Colonic mucosa (tissue), 4 donors: Measurements from ENCODE around the gene NFE2L3. TPM values are rescaled to one million over a fixed set of nuclear protein-coding genes. Genes with fewer than 3 reads are reported as not detected.

Source experiments
- DNase-seq: peaks from one replicate; pipeline ENCODE4 v3.0.0-alpha.2; 2020
- H3K27ac ChIP-seq: fragments of 200-600 bp; one replicate; pipeline ENCODE4 v1.8.0; 2021
- H3K27me3 ChIP-seq: fragments of 200-600 bp; one replicate; pipeline ENCODE4 v1.8.0; 2021
- H3K36me3 ChIP-seq: fragments of 200-600 bp; one replicate; pipeline ENCODE4 v1.8.0; 2021
- H3K4me1 ChIP-seq: fragments of 200-600 bp; one replicate; pipeline ENCODE4 v1.8.0; 2021; ENCODE audit warnings: mild to moderate bottlenecking
- H3K4me3 ChIP-seq: fragments of 200-600 bp; one replicate; pipeline ENCODE4 v1.8.0; 2021
- H3K9ac ChIP-seq, 2 donors: one replicate each; pipeline ENCODE4 v1.7.0; 2013; ENCODE audit warnings: control low read depth in 2 of 2, low read depth in 2 of 2, low read length in 2 of 2
- H3K9me3 ChIP-seq: fragments of 200-600 bp; one replicate; pipeline ENCODE4 v1.8.0; 2021
- CTCF ChIP-seq: fragments of 200-600 bp; IDR thresholded peaks from one replicate; pipeline ENCODE4 v1.8.0; 2022; ENCODE audit warnings: antibody characterized with exemption, mild to moderate bottlenecking
- intact Hi-C: fragments of 100-400 bp; cut with DNase I; formaldehyde crosslinking; loops from one replicate; pipeline ENCODE4 v1.14.1; 2022
- total RNA-seq, 2 donors: library from RNA; stranded (reverse); fragmentation: NEBNext Ultra II Directional in 1 of 2; extraction: Animal tissue kit (Norgen Biotek cat#: 25700) in 1 of 2; gene quantifications; one replicate each; pipeline ENCODE4 v1.2.1, GENCODE V29; 2021
- donor health status: healthy.
- donor health status: DM: no; HTN: no; CAD: no.
- donor health status: DM: no; HTN: no; CAD: no.

The NFE2L3 gene
- total RNA-seq, 2 donors from 2014 or later: 12.0 to 13.0 TPM

- TF ChIP-seq CTCF: no peak
Observed at GRCh38 chr7:26216049-26216448, 64.1 kb downstream of the NFE2L3 start.

GRCh38 chr7:26224359-26224758 lies 72.4 kb downstream of the NFE2L3 start:
- Histone ChIP-seq H3K27ac (no peak overlapping the region), H3K27me3 (no peaks in the 10 kb centered on the region), H3K9ac (no peak overlapping the region), H3K4me1 (no peaks in the 10 kb centered on the region), H3K4me3 (no peak overlapping the region), H3K36me3 (no peaks in the 10 kb centered on the region), H3K9me3 (no peaks in the 10 kb centered on the region)
- intact Hi-C loops: no loop called here
- no peak for TF ChIP-seq CTCF
- no peak for DNase-seq

More at GRCh38 chr7:26216049-26216448, 64.1 kb downstream of the NFE2L3 start:
- no peaks in the 10 kb centered on the region for H3K4me1 ChIP-seq
- no peaks in the 10 kb centered on the region for H3K27me3 ChIP-seq
- DNase-seq: no peak
- no peaks in the 10 kb centered on the region for H3K9me3 ChIP-seq
- H3K36me3 ChIP-seq: no peaks in the 10 kb centered on the region
- no peak overlapping the region for H3K9ac ChIP-seq
- no peak overlapping the region for H3K27ac ChIP-seq
- no peak overlapping the region for H3K4me3 ChIP-seq
- intact Hi-C loops: no loop called here

GRCh38 chr7:26227987-26228386 lies 76.0 kb downstream of the NFE2L3 start:
- Histone ChIP-seq H3K4me1 (no peaks in the 10 kb centered on the region), H3K27me3 (no peaks in the 10 kb centered on the region), H3K36me3 (no peaks in the 10 kb centered on the region), H3K9ac (no peak overlapping the region), H3K4me3 (no peak overlapping the region), H3K27ac (no peak overlapping the region), H3K9me3 (no peaks in the 10 kb centered on the region)
- no peak for TF ChIP-seq CTCF
- no peak for DNase-seq
- intact Hi-C loops: no loop called here

GRCh38 chr7:26233902-26234511 lies 82.0 kb downstream of the NFE2L3 start:
- H3K9ac ChIP-seq: no peak overlapping the region
- H3K27me3 ChIP-seq: no peaks in the 10 kb centered on the region
- H3K36me3 ChIP-seq: no peaks in the 10 kb centered on the region
- no peaks in the 10 kb centered on the region for H3K9me3 ChIP-seq
- TF ChIP-seq CTCF: no peak
- H3K4me3 ChIP-seq: no peak overlapping the region
- no peak overlapping the region for H3K27ac ChIP-seq
- no peak for DNase-seq
- intact Hi-C loops: no loop called here
- no peaks in the 10 kb centered on the region for H3K4me1 ChIP-seq

Other genes with a start within 250 kb of the NFE2L3 start
- gene HNRNPA2B1, start 48.5 kb downstream of the NFE2L3 start, total RNA-seq: 100 to 1,000 TPM; 447 to 769 TPM
- 100 to 1,000 TPM; 102 to 135 TPM for gene CBX3, start 49.5 kb downstream of the NFE2L3 start, total RNA-seq
- 1 to 10 TPM; 3.1 to 4.9 TPM for gene SNX10, start 139.7 kb downstream of the NFE2L3 start, total RNA-seq